H1 (cell line): ENCODE results near the gene THBD. TPM values are rescaled to one million over a fixed set of nuclear protein-coding genes. Genes with fewer than 3 reads are reported as not detected.

Experiments used
- CTCF ChIA-PET: fragments of 300-600 bp; sonication (Branson Sonifier 250); formaldehyde crosslinking; loops from one replicate; lab custom pipeline; 2021; ENCODE audit not compliant: partially characterized antibody; lab: Charles Lee
- POLR2A ChIA-PET: fragments of 300-600 bp; sonication (Branson Sonifier 250); formaldehyde crosslinking; loops from one replicate; lab custom pipeline; 2021; ENCODE audit warnings: inconsistent platforms; ENCODE audit not compliant: partially characterized antibody; lab: Charles Lee
- DNase-seq, 2 experiments: peaks; one replicate each; pipeline versions ENCODE4 v3.0.0 to v3.0.0-alpha.2; 2010 to 2022; ENCODE audit warnings: low spot score in 2 of 2, low read depth in 1 of 2, mixed read lengths in 1 of 2
- FAIRE-seq: peaks from 2 replicates; lab custom pipeline; 2011; peaks lifted over from hg19 to GRCh38; lab: Jason Lieb, UNC
- H2AFZ ChIP-seq: 2 replicates; pipeline ENCODE4 v1.8.1; 2012; ENCODE audit warnings: low read length, inconsistent platforms
- H2AK5ac ChIP-seq: 2 replicates; pipeline ENCODE4 v1.6.1; 2013; ENCODE audit warnings: low read depth, low read length
- H2BK120ac ChIP-seq: replicated peaks from 2 replicates; pipeline ENCODE3; 2013; ENCODE audit warnings: low read depth, low read length, inconsistent platforms
- H2BK12ac ChIP-seq: 2 replicates; pipeline ENCODE4 v1.6.1; 2013; ENCODE audit warnings: low read depth, low read length
- H2BK15ac ChIP-seq: 2 replicates; pipeline ENCODE4 v1.6.1; 2013; ENCODE audit warnings: low read length
- H2BK20ac ChIP-seq: 2 replicates; pipeline ENCODE4 v1.6.1; 2013; ENCODE audit warnings: low read length
- H2BK5ac ChIP-seq: 2 replicates; pipeline ENCODE4 v1.6.1; 2013; ENCODE audit warnings: low read depth, low read length
- H3K14ac ChIP-seq: 2 replicates; pipeline ENCODE4 v1.6.1; 2013; ENCODE audit warnings: inconsistent platforms; ENCODE audit not compliant: insufficient read length
- H3K18ac ChIP-seq: 2 replicates; pipeline ENCODE4 v1.6.1; 2013; ENCODE audit warnings: low read length; ENCODE audit errors: extremely low read depth
- H3K23ac ChIP-seq: 2 replicates; pipeline ENCODE4 v1.6.1; 2013; ENCODE audit warnings: inconsistent platforms; ENCODE audit not compliant: insufficient read length
- H3K23me2 ChIP-seq: 2 replicates; pipeline ENCODE4 v1.6.1; 2013; ENCODE audit warnings: low read depth, low read length
- H3K27ac ChIP-seq: 2 replicates; pipeline ENCODE4 v1.6.1; 2011; ENCODE audit warnings: low read depth, low read length, inconsistent platforms
- H3K27me3 ChIP-seq, 4 experiments: replicated peaks in 1 of 4; 1 replicate in 1 of 4; 2 replicates in 3 of 4; pipeline versions ENCODE4 v1.6.1 to v1.8.1; 2011 to 2013; ENCODE audit warnings: low read length in 3 of 4, mild to moderate bottlenecking in 3 of 4, inconsistent platforms in 2 of 4, mixed read lengths in 2 of 4, moderate library complexity in 1 of 4; ENCODE audit not compliant: control insufficient read depth in 3 of 4, insufficient read depth in 3 of 4; ENCODE audit errors: extremely low read depth in 1 of 4
- H3K36me3 ChIP-seq, 4 experiments: 2 replicates each; pipeline versions ENCODE4 v1.6.1 to v1.8.1; 2011 to 2013; ENCODE audit warnings: mild to moderate bottlenecking in 4 of 4, low read length in 3 of 4, moderate library complexity in 2 of 4, control low read depth in 1 of 4, inconsistent platforms in 1 of 4; ENCODE audit not compliant: insufficient read depth in 4 of 4, control insufficient read depth in 2 of 4
- H3K4ac ChIP-seq: replicated peaks from 2 replicates; pipeline ENCODE3; 2013; ENCODE audit warnings: low read length, low read depth, mixed read lengths, inconsistent platforms; ENCODE audit not compliant: insufficient read length
- H3K4me1 ChIP-seq, 4 experiments: replicated peaks in 1 of 4; 1 replicate in 1 of 4; 2 replicates in 3 of 4; pipeline versions ENCODE4 v1.6.1 to v1.8.1; 2011 to 2013; ENCODE audit warnings: low read length in 3 of 4, inconsistent platforms in 2 of 4, mixed read lengths in 1 of 4; ENCODE audit not compliant: insufficient read depth in 4 of 4, control insufficient read depth in 3 of 4
- H3K4me2 ChIP-seq, 2 experiments: 2 replicates each; pipeline versions ENCODE4 v1.6.1 to v1.8.1; 2011 to 2013; ENCODE audit warnings: low read depth in 2 of 2, low read length in 2 of 2, control low read depth in 1 of 2, inconsistent platforms in 1 of 2, mild to moderate bottlenecking in 1 of 2; ENCODE audit not compliant: insufficient read depth in 1 of 2
- H3K4me3 ChIP-seq, 4 experiments: fragments of 200-600, 300-600 bp in 1 of 4; sonication (generic), shearing (Covaris generic), sonication (Bioruptor Twin) in 1 of 4; 2 replicates each; pipeline versions ENCODE4 v1.5.1 to v1.8.1; 2011 to 2016; ENCODE audit warnings: low read length in 4 of 4, low read depth in 3 of 4, control low read depth in 2 of 4, inconsistent platforms in 2 of 4, mild to moderate bottlenecking in 2 of 4, mixed read lengths in 1 of 4, moderate library complexity in 1 of 4; ENCODE audit not compliant: insufficient read depth in 2 of 4; ENCODE audit errors: extremely low read depth in 1 of 4
- H3K56ac ChIP-seq: replicated peaks from 2 replicates; pipeline ENCODE3; 2013; ENCODE audit warnings: low read depth, mild to moderate bottlenecking, mixed read lengths, low read length, inconsistent platforms; ENCODE audit not compliant: insufficient read length
- H3K79me1 ChIP-seq: 2 replicates; pipeline ENCODE4 v1.6.1; 2013; ENCODE audit warnings: low read depth, low read length, control low read depth
- H3K79me2 ChIP-seq, 2 experiments: 2 replicates each; pipeline versions ENCODE4 v1.6.1 to v1.8.1; 2012 to 2013; ENCODE audit warnings: low read length in 2 of 2, mild to moderate bottlenecking in 2 of 2, inconsistent platforms in 1 of 2; ENCODE audit not compliant: insufficient read depth in 2 of 2, control insufficient read depth in 1 of 2
- H3K9ac ChIP-seq, 4 experiments: replicated peaks in 1 of 4; 1 replicate in 1 of 4; 2 replicates in 3 of 4; pipeline versions ENCODE4 v1.6.1 to v1.8.1; 2011 to 2013; ENCODE audit warnings: low read depth in 3 of 4, low read length in 3 of 4, control low read depth in 2 of 4, mild to moderate bottlenecking in 2 of 4, moderate library complexity in 2 of 4, inconsistent platforms in 1 of 4; ENCODE audit errors: extremely low read depth in 1 of 4
- H3K9me3 ChIP-seq, 2 experiments: 2 replicates each; pipeline versions ENCODE4 v1.6.1 to v1.8.1; 2012 to 2013; ENCODE audit warnings: mild to moderate bottlenecking in 2 of 2, moderate library complexity in 2 of 2, control low read depth in 1 of 2, inconsistent platforms in 1 of 2, low read depth in 1 of 2, low read length in 1 of 2, mixed read lengths in 1 of 2; ENCODE audit not compliant: insufficient read depth in 2 of 2
- H4K20me1 ChIP-seq, 2 experiments: replicated peaks in 1 of 2; 2 replicates each; pipeline versions ENCODE3 to v1.8.1; 2011 to 2013; ENCODE audit warnings: inconsistent platforms in 2 of 2, low read length in 2 of 2, mild to moderate bottlenecking in 1 of 2; ENCODE audit not compliant: insufficient read depth in 2 of 2, control insufficient read depth in 1 of 2
- H4K5ac ChIP-seq: 2 replicates; pipeline ENCODE4 v1.6.1; 2013; ENCODE audit warnings: low read length, low read depth, mixed read lengths, inconsistent platforms; ENCODE audit not compliant: insufficient read length
- H4K8ac ChIP-seq: 2 replicates; pipeline ENCODE4 v1.8.0; 2013; ENCODE audit warnings: mild to moderate bottlenecking, moderate library complexity, low read length, inconsistent platforms; ENCODE audit not compliant: insufficient read depth; ENCODE audit errors: extremely low read depth
- H4K91ac ChIP-seq: replicated peaks from 2 replicates; pipeline ENCODE3; 2013; ENCODE audit warnings: low read length, mixed read lengths, inconsistent platforms; ENCODE audit not compliant: insufficient read length
- ASH2L ChIP-seq: fragments of 200-600, 300-600 bp; sonication (generic); IDR thresholded peaks from one replicate; pipeline ENCODE4 v1.7.1; 2017; ENCODE audit warnings: low read length
- CBX8 ChIP-seq: fragments of 300-800, 300-1000 bp; sonication (generic); IDR thresholded peaks from 2 replicates; pipeline ENCODE4 v1.7.1; 2016; ENCODE audit warnings: low read depth, low read length, borderline replicate concordance
- EP300 ChIP-seq, 2 experiments: IDR thresholded peaks; 1 replicate in 1 of 2; 2 replicates in 1 of 2; pipeline ENCODE4 v1.6.1; 2011 to 2012; ENCODE audit warnings: low read depth in 2 of 2, low read length in 2 of 2, mild to moderate bottlenecking in 2 of 2, borderline replicate concordance in 1 of 2, inconsistent platforms in 1 of 2, moderate library complexity in 1 of 2
- HDAC6 ChIP-seq: IDR thresholded peaks from one replicate; pipeline ENCODE4 v1.7.1; 2012; ENCODE audit warnings: low read depth, mild to moderate bottlenecking, inconsistent platforms, low read length, moderate library complexity
- KDM5A ChIP-seq: fragments of 200-600 bp; IDR thresholded peaks from 2 replicates; pipeline ENCODE4 v1.7.1; 2012; ENCODE audit warnings: mild to moderate bottlenecking, low read length, inconsistent platforms, mixed read lengths
- POLR2AphosphoS5 ChIP-seq: IDR thresholded peaks from 2 replicates; pipeline ENCODE4 v1.6.1; 2011; ENCODE audit warnings: low read depth, low read length
- RXRA ChIP-seq: IDR thresholded peaks from 2 replicates; pipeline ENCODE4 v1.6.1; 2011; ENCODE audit warnings: low read depth, mild to moderate bottlenecking, low read length, moderate library complexity; ENCODE audit not compliant: insufficient read depth
- SP1 ChIP-seq: IDR thresholded peaks from 2 replicates; pipeline ENCODE4 v1.6.1; 2011; ENCODE audit warnings: low read depth, low read length
- TCF12 ChIP-seq: IDR thresholded peaks from 2 replicates; pipeline ENCODE4 v1.6.1; 2011; ENCODE audit warnings: low read depth, mild to moderate bottlenecking, low read length
- WGBS, 2 experiments: shearing (Covaris generic) in 1 of 2; methylation state at CpG; one replicate each; pipeline versions ENCODE4 v1.1.6 to v1.1.7; 2013 to 2015; ENCODE audit warnings: low lambda C conversion rate in 2 of 2, mixed read lengths in 2 of 2, inconsistent platforms in 1 of 2, low coverage in 1 of 2, missing lambda C conversion rate in 1 of 2; ENCODE audit not compliant: insufficient replicate concordance in 2 of 2, insufficient coverage in 1 of 2, insufficient read length in 1 of 2; ENCODE audit errors: extremely low coverage in 1 of 2, missing lambda C conversion rate in 1 of 2; 5-methylcytosine and 5-hydroxymethylcytosine counted together
- polyA plus RNA-seq, 7 experiments: library from polyadenylated mRNA; depleted of rRNA in 3 of 7; stranded (reverse) in 5 of 7; unstranded in 2 of 7; fragments of >200 nt in 5 of 7; fragments of 200-250 nt in 2 of 7; gene quantifications; 1 replicate in 5 of 7; 2 replicates in 1 of 7; 4 replicates in 1 of 7; pipeline versions ENCODE4 v1.2.1 to v1.2.3, GENCODE V29; 2011 to 2013; ENCODE audit warnings: missing spikeins in 2 of 7, mixed read lengths in 2 of 7
- total RNA-seq: library from RNA; stranded (reverse); fragmentation: NEBNext Ultra II Directional; extraction: Animal tissue kit (Norgen Biotek cat#: 25700); gene quantifications from 2 replicates; pipeline ENCODE4 v1.2.1, GENCODE V29; 2021

THBD gene
- total and polyA plus RNA-seq, 2 of the 8 experiments (the other 6 are each of a cell fraction or from before 2014, with no cell fraction given), result 0.21 to 0.43 TPM

DNA sequence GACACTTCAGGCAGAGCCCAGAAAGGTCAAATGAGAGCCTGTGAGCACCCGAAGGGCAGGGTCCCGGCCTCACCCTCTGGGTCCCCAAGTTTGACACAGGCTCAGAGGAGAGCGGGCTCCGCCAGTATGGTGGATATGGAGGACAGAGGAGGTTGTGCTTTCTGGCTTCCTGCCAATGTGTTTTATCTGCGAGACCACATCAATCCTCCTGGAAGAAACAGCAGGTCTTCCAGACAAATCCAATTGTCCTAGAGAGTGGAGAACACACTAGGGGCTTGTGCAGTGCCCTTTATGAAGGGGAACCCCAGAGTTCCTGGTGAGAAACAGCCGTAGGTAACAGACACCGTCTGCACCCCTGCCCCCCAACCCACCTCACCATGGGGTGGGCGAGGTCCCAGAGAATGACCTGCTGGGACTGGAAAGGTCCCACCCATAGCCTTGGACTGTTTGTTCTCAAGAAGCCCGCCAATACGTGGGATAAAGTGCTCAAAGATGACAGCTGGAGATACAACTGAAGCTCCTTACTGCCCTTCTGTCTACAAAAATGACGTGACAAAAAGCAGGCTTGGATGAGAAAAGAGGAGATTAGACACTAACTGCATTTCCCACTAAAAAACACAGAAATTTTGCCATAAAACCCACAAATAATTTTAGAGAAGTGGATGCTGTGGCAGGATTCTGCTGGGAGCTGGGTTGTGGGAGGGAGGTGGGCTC is 38.3 kb downstream of the THBD start:
- Histone ChIP-seq H4K20me1 (no peaks in the 10 kb centered on the region), H3K9me3 (no peaks in the 10 kb centered on the region), H3K14ac (no peak overlapping the region), H4K91ac (no peak overlapping the region), H3K4ac (no peak overlapping the region), H3K27ac (no peak overlapping the region), H2BK12ac (no peak overlapping the region), H3K79me1 (no peaks in the 10 kb centered on the region), H3K23ac (no peak overlapping the region), H3K79me2 (no peaks in the 10 kb centered on the region), H3K4me1 (peaks cover 0 to 4% (median 3%) of the 10 kb centered on the region in 4 experiments; a peak in 3 of 7 replicates), H2AK5ac (no peak overlapping the region), H3K9ac (no peak overlapping the region)
- FAIRE-seq (no peak), DNase-seq (no peak)
- ChIA-PET POLR2A (no interaction called here), CTCF (no interaction called here)
- TF ChIP-seq TCF12 (no peak), EP300 (IDR thresholded peaks at IDR 0.05; ENCODE audit: borderline replicate concordance in 1 of 2, low read depth in 2 of 2, low read length in 2 of 2) (no peak), SP1 (no peak), ASH2L (no peak), KDM5A (no peak), HDAC6 (no peak), POLR2AphosphoS5 (no peak), CBX8 (no peak), RXRA (no peak)
- TF ChIP-seq, all 59 proteins: peak for 0
- Histone ChIP-seq H2BK120ac (no peak overlapping the region), H2BK15ac (no peak overlapping the region), H2BK20ac (no peak overlapping the region), H2BK5ac (no peak overlapping the region), H3K36me3 (no peaks in the 10 kb centered on the region), H3K18ac (no peak overlapping the region), H3K56ac (no peak overlapping the region), H3K4me2 (no peak overlapping the region), H3K4me3 (no peak overlapping the region), H4K5ac (no peak overlapping the region), H2AFZ (no peak overlapping the region), H4K8ac (no peak overlapping the region), H3K23me2 (no peaks in the 10 kb centered on the region), H3K27me3 (no peaks in the 10 kb centered on the region)
- WGBS, 2 experiments, result 93% methylated on average over 11 of the region's 11 CpGs; no CpG with 5 or more reads in 1 of the 2 experiments
